Liver (tissue), 9 donors: Measurements from ENCODE around the gene PPIE. TPM values are rescaled to one million over a fixed set of nuclear protein-coding genes. Genes with fewer than 3 reads are reported as not detected.

Source experiments
- DNase-seq: peaks from one replicate; pipeline ENCODE4 v3.0.0-alpha.2; 2017; ENCODE audit warnings: low spot score
- H3K27ac ChIP-seq, 2 donors: one replicate each; pipeline ENCODE4 v1.7.0; 2013; ENCODE audit warnings: inconsistent platforms in 2 of 2, low read length in 2 of 2, control low read depth in 1 of 2, low read depth in 1 of 2, mild to moderate bottlenecking in 1 of 2
- H3K27me3 ChIP-seq, 4 donors: one replicate each; pipeline versions ENCODE4 v1.6.1 to v1.7.0; 2013; ENCODE audit warnings: low read length in 3 of 4, inconsistent platforms in 1 of 4, mild to moderate bottlenecking in 1 of 4, moderate library complexity in 1 of 4; ENCODE audit not compliant: control insufficient read depth in 4 of 4, insufficient read depth in 4 of 4
- H3K36me3 ChIP-seq, 4 donors: one replicate each; pipeline versions ENCODE4 v1.6.1 to v1.7.0; 2013; ENCODE audit warnings: low read length in 3 of 4, mild to moderate bottlenecking in 3 of 4, low read depth in 1 of 4, moderate library complexity in 1 of 4; ENCODE audit not compliant: control insufficient read depth in 4 of 4, insufficient read depth in 3 of 4
- H3K4me1 ChIP-seq, 4 donors: one replicate each; pipeline versions ENCODE4 v1.6.1 to v1.7.0; 2013; ENCODE audit warnings: low read length in 3 of 4, mild to moderate bottlenecking in 3 of 4, moderate library complexity in 1 of 4; ENCODE audit not compliant: control insufficient read depth in 4 of 4, insufficient read depth in 4 of 4
- H3K4me3 ChIP-seq, 3 donors: one replicate each; pipeline versions ENCODE4 v1.6.1 to v1.7.0; 2013; ENCODE audit warnings: low read length in 3 of 3, control low read depth in 1 of 3, low read depth in 1 of 3, mild to moderate bottlenecking in 1 of 3
- H3K9ac ChIP-seq, 2 donors: one replicate each; pipeline ENCODE4 v1.7.0; 2013; ENCODE audit warnings: low read length in 2 of 2, mild to moderate bottlenecking in 2 of 2, moderate library complexity in 2 of 2, control low read depth in 1 of 2, low read depth in 1 of 2
- H3K9me3 ChIP-seq, 4 donors: one replicate each; pipeline versions ENCODE4 v1.6.1 to v1.7.0; 2013; ENCODE audit warnings: low read length in 3 of 4; ENCODE audit not compliant: control insufficient read depth in 4 of 4
- EGR1 ChIP-seq, 2 donors: IDR thresholded peaks; 2 replicates each; pipeline ENCODE4 v1.6.1; 2016 to 2018; ENCODE audit warnings: antibody characterized with exemption in 2 of 2, low read depth in 2 of 2
- FOXA1 ChIP-seq: IDR thresholded peaks from 2 replicates; pipeline ENCODE4 v1.6.1; 2016; ENCODE audit warnings: antibody characterized with exemption
- GABPA ChIP-seq, 2 donors: IDR thresholded peaks in 1 of 2; conservative IDR thresholded peaks in 1 of 2; 2 replicates each; pipeline ENCODE4 v1.6.1; 2016; ENCODE audit warnings: antibody characterized with exemption in 2 of 2, mild to moderate bottlenecking in 1 of 2, moderate library complexity in 1 of 2
- HNF4A ChIP-seq, 2 donors: conservative IDR thresholded peaks; 2 replicates each; pipeline ENCODE4 v1.6.1; 2016; ENCODE audit warnings: antibody characterized with exemption in 2 of 2, mild to moderate bottlenecking in 2 of 2
- HNF4G ChIP-seq: IDR thresholded peaks from 2 replicates; pipeline ENCODE4 v1.6.1; 2016; ENCODE audit warnings: antibody characterized with exemption
- JUND ChIP-seq, 2 donors: IDR thresholded peaks; 2 replicates each; pipeline ENCODE4 v1.6.1; 2016; ENCODE audit warnings: antibody characterized with exemption in 2 of 2
- NR2F2 ChIP-seq: IDR thresholded peaks from 2 replicates; pipeline ENCODE4 v1.6.1; 2016; ENCODE audit warnings: antibody characterized with exemption
- RAD21 ChIP-seq, 2 donors: IDR thresholded peaks; 2 replicates each; pipeline ENCODE4 v1.6.1; 2016; ENCODE audit warnings: antibody characterized with exemption in 2 of 2, mild to moderate bottlenecking in 2 of 2
- RXRA ChIP-seq, 2 donors: IDR thresholded peaks; 2 replicates each; pipeline ENCODE4 v1.6.1; 2017 to 2018; ENCODE audit warnings: antibody characterized with exemption in 2 of 2, mild to moderate bottlenecking in 1 of 2
- SP1 ChIP-seq: IDR thresholded peaks from 2 replicates; pipeline ENCODE4 v1.6.1; 2018; ENCODE audit warnings: antibody characterized with exemption, mild to moderate bottlenecking
- TAF1 ChIP-seq: conservative IDR thresholded peaks from 2 replicates; pipeline ENCODE4 v1.6.1; 2016; ENCODE audit warnings: antibody characterized with exemption, mild to moderate bottlenecking
- WGBS: extraction: QIAGEN DNeasy Blood & Tissue Kit; methylation state at CpG from one replicate; pipeline ENCODE4 v1.1.7; 2013; 5-methylcytosine and 5-hydroxymethylcytosine counted together
- polyA plus RNA-seq, 2 donors: library from polyadenylated mRNA; stranded (reverse) in 1 of 2; unstranded in 1 of 2; fragments of 200-250 nt in 1 of 2; fragments of >200 nt in 1 of 2; fragmentation: Nextera tagmentation in 1 of 2; extraction: Ambion mirVana in 1 of 2; gene quantifications; one replicate each; pipeline versions ENCODE4 v1.2.1 to v1.2.3, GENCODE V29; 2013 to 2015
- total RNA-seq, 2 donors: library from RNA; depleted of rRNA; stranded (reverse); fragments of >200 nt; gene quantifications; one replicate each; pipeline ENCODE4 v1.2.3, GENCODE V29; 2014
- TF ChIP-seq, protein P1 (sequence below): IDR thresholded peaks from 2 replicates; pipeline ENCODE4 v1.6.1; 2016; ENCODE audit warnings: antibody characterized with exemption
- TF ChIP-seq, protein P2 (sequence below): IDR thresholded peaks from 2 replicates; pipeline ENCODE4 v1.6.1; 2016; ENCODE audit warnings: antibody characterized with exemption, mild to moderate bottlenecking
- TF ChIP-seq, protein P3 (sequence below): fragments of 150-350 bp; IDR thresholded peaks from 2 replicates; pipeline ENCODE4 v1.5.1; 2017; ENCODE audit warnings: improper control_type of control experiment, low read depth, low read length; ENCODE audit not compliant: missing input control
- TF ChIP-seq, protein P4 (sequence below): IDR thresholded peaks from 2 replicates; pipeline ENCODE4 v1.6.1; 2016; ENCODE audit warnings: antibody characterized with exemption
- donor health status: healthy.
- donor health status: healthy.
- donor health status: healthy.
- donor health status: healthy.
- donor health status: healthy.

The PPIE gene
- total and polyA plus RNA-seq, 4 donors = 15.5 to 23.6 (median 19.2) TPM

DNA sequence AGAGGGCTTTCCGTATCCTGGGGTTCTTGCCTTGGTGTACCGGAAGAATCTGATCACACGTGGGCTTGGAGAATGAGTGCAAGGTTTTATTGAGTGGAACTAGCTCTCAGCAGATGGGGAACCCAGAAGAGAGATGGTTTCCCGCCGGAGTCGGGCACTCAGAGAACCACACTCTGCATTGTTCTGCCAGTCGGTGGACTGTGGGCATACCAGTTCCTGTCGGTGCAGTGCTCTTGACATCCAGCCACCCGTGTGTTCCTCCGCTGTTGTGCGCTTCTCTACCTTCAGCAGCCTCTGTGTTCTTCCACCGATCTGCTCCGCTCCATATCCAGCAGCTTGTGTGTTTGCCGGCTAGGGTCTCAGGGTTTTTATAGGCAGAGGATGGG lies 10.8 kb upstream of the PPIE start:
- H3K9me3 ChIP-seq = no peaks in the 10 kb centered on the region
- no peak overlapping the region for H3K9ac ChIP-seq
- H3K4me3 ChIP-seq = no peak overlapping the region
- no peaks in the 10 kb centered on the region for H3K36me3 ChIP-seq
- DNase-seq = no peak
- H3K27ac ChIP-seq = no peak overlapping the region
- 69% methylated on average over 14 of the region's 14 CpGs for WGBS
- no peak for TF ChIP-seq EGR1 (IDR thresholded peaks at IDR 0.05; ENCODE audit: low read depth in 2 of 2)
- TF ChIP-seq HNF4G = no peak
- no peak for TF ChIP-seq NR2F2
- TF ChIP-seq, protein P1, sequence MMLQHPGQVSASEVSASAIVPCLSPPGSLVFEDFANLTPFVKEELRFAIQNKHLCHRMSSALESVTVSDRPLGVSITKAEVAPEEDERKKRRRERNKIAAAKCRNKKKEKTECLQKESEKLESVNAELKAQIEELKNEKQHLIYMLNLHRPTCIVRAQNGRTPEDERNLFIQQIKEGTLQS = no peak
- TF ChIP-seq TAF1 = no peak
- TF ChIP-seq RAD21 (IDR thresholded peaks at IDR 0.05) = no peak
- no peak for TF ChIP-seq FOXA1
- TF ChIP-seq, protein P2, sequence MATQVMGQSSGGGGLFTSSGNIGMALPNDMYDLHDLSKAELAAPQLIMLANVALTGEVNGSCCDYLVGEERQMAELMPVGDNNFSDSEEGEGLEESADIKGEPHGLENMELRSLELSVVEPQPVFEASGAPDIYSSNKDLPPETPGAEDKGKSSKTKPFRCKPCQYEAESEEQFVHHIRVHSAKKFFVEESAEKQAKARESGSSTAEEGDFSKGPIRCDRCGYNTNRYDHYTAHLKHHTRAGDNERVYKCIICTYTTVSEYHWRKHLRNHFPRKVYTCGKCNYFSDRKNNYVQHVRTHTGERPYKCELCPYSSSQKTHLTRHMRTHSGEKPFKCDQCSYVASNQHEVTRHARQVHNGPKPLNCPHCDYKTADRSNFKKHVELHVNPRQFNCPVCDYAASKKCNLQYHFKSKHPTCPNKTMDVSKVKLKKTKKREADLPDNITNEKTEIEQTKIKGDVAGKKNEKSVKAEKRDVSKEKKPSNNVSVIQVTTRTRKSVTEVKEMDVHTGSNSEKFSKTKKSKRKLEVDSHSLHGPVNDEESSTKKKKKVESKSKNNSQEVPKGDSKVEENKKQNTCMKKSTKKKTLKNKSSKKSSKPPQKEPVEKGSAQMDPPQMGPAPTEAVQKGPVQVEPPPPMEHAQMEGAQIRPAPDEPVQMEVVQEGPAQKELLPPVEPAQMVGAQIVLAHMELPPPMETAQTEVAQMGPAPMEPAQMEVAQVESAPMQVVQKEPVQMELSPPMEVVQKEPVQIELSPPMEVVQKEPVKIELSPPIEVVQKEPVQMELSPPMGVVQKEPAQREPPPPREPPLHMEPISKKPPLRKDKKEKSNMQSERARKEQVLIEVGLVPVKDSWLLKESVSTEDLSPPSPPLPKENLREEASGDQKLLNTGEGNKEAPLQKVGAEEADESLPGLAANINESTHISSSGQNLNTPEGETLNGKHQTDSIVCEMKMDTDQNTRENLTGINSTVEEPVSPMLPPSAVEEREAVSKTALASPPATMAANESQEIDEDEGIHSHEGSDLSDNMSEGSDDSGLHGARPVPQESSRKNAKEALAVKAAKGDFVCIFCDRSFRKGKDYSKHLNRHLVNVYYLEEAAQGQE = no peak
- no peaks in the 10 kb centered on the region for H3K4me1 ChIP-seq
- H3K27me3 ChIP-seq = peaks cover 0 to 11% (median 3%) of the 10 kb centered on the region in 4 donors

DNA sequence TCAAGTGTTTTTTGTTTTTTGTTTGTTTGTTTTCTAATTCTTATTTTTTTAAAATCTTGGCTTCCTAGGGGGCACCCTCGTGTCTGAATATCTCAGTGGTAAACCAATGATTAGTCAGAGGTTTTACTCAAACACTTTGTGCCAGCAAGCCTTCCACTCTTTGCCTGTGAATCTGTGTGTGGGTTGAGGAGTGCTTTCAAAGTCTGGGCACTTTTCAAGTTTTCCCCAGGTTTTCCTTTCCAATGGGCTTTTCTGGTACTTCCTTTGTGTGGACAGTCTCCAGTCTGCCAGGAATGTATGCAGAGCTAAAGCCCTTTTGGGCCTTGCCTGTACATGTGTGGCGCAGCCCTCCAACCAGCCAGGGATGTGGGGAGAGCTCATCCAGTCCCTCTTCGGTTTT lies 9.7 kb upstream of the PPIE start:
- DNase-seq = no peak
- Histone ChIP-seq H3K9ac (no peak overlapping the region), H3K4me3 (no peak overlapping the region), H3K9me3 (no peaks in the 10 kb centered on the region), H3K36me3 (no peaks in the 10 kb centered on the region), H3K27ac (no peak overlapping the region), H3K4me1 (no peaks in the 10 kb centered on the region), H3K27me3 (peaks cover 0 to 11% (median 5%) of the 10 kb centered on the region in 4 donors)
- TF ChIP-seq RXRA (IDR thresholded peaks at IDR 0.05) = no peak
- 64% methylated on average over 3 of the region's 3 CpGs for WGBS

DNA sequence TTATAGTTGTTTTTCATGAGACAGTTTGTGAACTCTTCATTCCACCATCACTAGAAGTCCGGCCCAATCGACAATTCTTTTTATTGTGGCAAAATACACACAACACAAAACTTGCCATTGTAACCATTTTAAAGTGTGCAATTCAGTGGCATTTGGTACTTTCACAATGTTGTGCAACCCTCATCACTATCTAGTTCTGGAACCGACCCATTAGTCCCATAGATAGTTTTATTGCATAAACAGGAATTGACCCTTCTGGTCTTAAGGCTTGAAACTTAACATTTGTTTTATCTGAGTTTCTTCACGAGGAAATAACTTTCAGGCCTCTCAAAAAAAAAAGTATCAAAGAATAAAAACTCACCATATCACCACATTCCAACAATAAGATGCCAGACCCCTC lies 8.8 kb upstream of the PPIE start:
- no peak overlapping the region for H3K4me3 ChIP-seq
- 48% methylated on average over 4 of the region's 4 CpGs for WGBS
- DNase-seq = no peak
- H3K9me3 ChIP-seq = no peaks in the 10 kb centered on the region
- H3K9ac ChIP-seq = no peak overlapping the region
- TF ChIP-seq, protein P3, sequence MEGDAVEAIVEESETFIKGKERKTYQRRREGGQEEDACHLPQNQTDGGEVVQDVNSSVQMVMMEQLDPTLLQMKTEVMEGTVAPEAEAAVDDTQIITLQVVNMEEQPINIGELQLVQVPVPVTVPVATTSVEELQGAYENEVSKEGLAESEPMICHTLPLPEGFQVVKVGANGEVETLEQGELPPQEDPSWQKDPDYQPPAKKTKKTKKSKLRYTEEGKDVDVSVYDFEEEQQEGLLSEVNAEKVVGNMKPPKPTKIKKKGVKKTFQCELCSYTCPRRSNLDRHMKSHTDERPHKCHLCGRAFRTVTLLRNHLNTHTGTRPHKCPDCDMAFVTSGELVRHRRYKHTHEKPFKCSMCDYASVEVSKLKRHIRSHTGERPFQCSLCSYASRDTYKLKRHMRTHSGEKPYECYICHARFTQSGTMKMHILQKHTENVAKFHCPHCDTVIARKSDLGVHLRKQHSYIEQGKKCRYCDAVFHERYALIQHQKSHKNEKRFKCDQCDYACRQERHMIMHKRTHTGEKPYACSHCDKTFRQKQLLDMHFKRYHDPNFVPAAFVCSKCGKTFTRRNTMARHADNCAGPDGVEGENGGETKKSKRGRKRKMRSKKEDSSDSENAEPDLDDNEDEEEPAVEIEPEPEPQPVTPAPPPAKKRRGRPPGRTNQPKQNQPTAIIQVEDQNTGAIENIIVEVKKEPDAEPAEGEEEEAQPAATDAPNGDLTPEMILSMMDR = no peak
- TF ChIP-seq HNF4A (conservative IDR thresholded peaks at IDR 0.05) = no peak
- no peak for TF ChIP-seq SP1
- TF ChIP-seq, protein P4, sequence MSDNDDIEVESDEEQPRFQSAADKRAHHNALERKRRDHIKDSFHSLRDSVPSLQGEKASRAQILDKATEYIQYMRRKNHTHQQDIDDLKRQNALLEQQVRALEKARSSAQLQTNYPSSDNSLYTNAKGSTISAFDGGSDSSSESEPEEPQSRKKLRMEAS = no peak
- no peak for TF ChIP-seq EGR1 (IDR thresholded peaks at IDR 0.05; ENCODE audit: low read depth in 2 of 2)
- TF ChIP-seq TAF1 = no peak
- TF ChIP-seq HNF4G = no peak
- no peak for TF ChIP-seq JUND (IDR thresholded peaks at IDR 0.05)
- TF ChIP-seq, protein P2 = no peak
- no peak for TF ChIP-seq RAD21 (IDR thresholded peaks at IDR 0.05)
- TF ChIP-seq, protein P1 = no peak
- TF ChIP-seq RXRA (IDR thresholded peaks at IDR 0.05) = no peak
- no peak for TF ChIP-seq GABPA (IDR thresholded peaks at IDR 0.05 in 1 of 2, conservative IDR thresholded peaks at IDR 0.05 in 1 of 2)
- no peaks in the 10 kb centered on the region for H3K36me3 ChIP-seq
- peaks cover 0 to 10% (median 4%) of the 10 kb centered on the region in 4 donors for H3K27me3 ChIP-seq
- H3K4me1 ChIP-seq = no peaks in the 10 kb centered on the region
- H3K27ac ChIP-seq = no peak overlapping the region
